ENCODE results near the gene CFAP58. TPM values are rescaled to one million over a fixed set of nuclear protein-coding genes. Genes with fewer than 3 reads are reported as not detected.

Gene CFAP58
- total RNA-seq, 4 donors from 2014 or later = 0.29 to 2.2 (median 1.3) TPM

- TF ChIP-seq POLR2A (IDR thresholded peaks at IDR 0.05) = no peak
- no peak for TF ChIP-seq CTCF (IDR thresholded peaks at IDR 0.05)
- Histone ChIP-seq H3K27ac (peak overlapping the region; percentile 65 to 76), H3K4me1 (no peaks in the 10 kb centered on the region), H3K27me3 (no peaks in the 10 kb centered on the region), H3K9me3 (no peaks in the 10 kb centered on the region), H3K4me3 (no peak overlapping the region), H3K36me3 (no peaks in the 10 kb centered on the region)
- intact Hi-C loops (cut with DNase I; ENCODE audit: low total_unique reads) = loop anchor here (5.0 kb wide), 1 partner anchor 42 kb away; no protein-coding TSS in a partner anchor
- DNase-seq = peak in 1 of 2 donors; percentile 57
Measured at GRCh38 chr10:104349623-104350126, 4.0 kb upstream of the CFAP58 start.

- TF ChIP-seq CTCF (IDR thresholded peaks at IDR 0.05) (peak; percentile 71 to 93 (median 80)), POLR2A (IDR thresholded peaks at IDR 0.05) (no peak)
- Histone ChIP-seq H3K4me3 (no peak overlapping the region), H3K27me3 (no peaks in the 10 kb centered on the region), H3K36me3 (no peaks in the 10 kb centered on the region), H3K9me3 (no peaks in the 10 kb centered on the region), H3K27ac (peak overlapping the region; percentile 65 to 76), H3K4me1 (no peaks in the 10 kb centered on the region)
- DNase-seq = peak in 1 of 2 donors; percentile 57
- intact Hi-C loops (cut with DNase I; ENCODE audit: low total_unique reads) = no loop called here
Measured at GRCh38 chr10:104350127-104350635, 3.5 kb upstream of the CFAP58 start.

- no peaks in the 10 kb centered on the region for H3K36me3 ChIP-seq
- H3K27ac ChIP-seq = no peak overlapping the region
- intact Hi-C loops (cut with DNase I; ENCODE audit: low total_unique reads) = no loop called here
- no peaks in the 10 kb centered on the region for H3K4me1 ChIP-seq
- no peak for TF ChIP-seq CTCF (IDR thresholded peaks at IDR 0.05)
- TF ChIP-seq POLR2A (IDR thresholded peaks at IDR 0.05) = no peak
- H3K27me3 ChIP-seq = no peaks in the 10 kb centered on the region
- no peak for DNase-seq
- no peak overlapping the region for H3K4me3 ChIP-seq
- H3K9me3 ChIP-seq = no peaks in the 10 kb centered on the region
Measured at GRCh38 chr10:104351061-104351702, 2.5 kb upstream of the CFAP58 start.

GRCh38 chr10:104351919-104352318, 1.7 kb upstream of the CFAP58 start:
- no peaks in the 10 kb centered on the region for H3K27me3 ChIP-seq
- no peaks in the 10 kb centered on the region for H3K9me3 ChIP-seq
- H3K36me3 ChIP-seq = no peaks in the 10 kb centered on the region
- intact Hi-C loops (cut with DNase I; ENCODE audit: low total_unique reads) = loop anchor here (2.0 kb wide), 1 partner anchor 61 kb away; no protein-coding TSS in a partner anchor
- no peak overlapping the region for H3K4me3 ChIP-seq
- no peaks in the 10 kb centered on the region for H3K4me1 ChIP-seq
- TF ChIP-seq CTCF (IDR thresholded peaks at IDR 0.05) (no peak), POLR2A (IDR thresholded peaks at IDR 0.05) (no peak)
- DNase-seq = no peak
- H3K27ac ChIP-seq = no peak overlapping the region

- no peaks in the 10 kb centered on the region for H3K4me1 ChIP-seq
- no peaks in the 10 kb centered on the region for H3K27me3 ChIP-seq
- DNase-seq = no peak
- TF ChIP-seq POLR2A (IDR thresholded peaks at IDR 0.05) = no peak
- no peak for TF ChIP-seq CTCF (IDR thresholded peaks at IDR 0.05)
- intact Hi-C loops (cut with DNase I; ENCODE audit: low total_unique reads) = no loop called here
- no peak overlapping the region for H3K27ac ChIP-seq
- no peaks in the 10 kb centered on the region for H3K36me3 ChIP-seq
- no peaks in the 10 kb centered on the region for H3K9me3 ChIP-seq
- no peak overlapping the region for H3K4me3 ChIP-seq
Measured at GRCh38 chr10:104359811-104360210, 6.2 kb downstream of the CFAP58 start.

Data from uterus (tissue), 4 donors.